IMR-90 (cell line): ENCODE measurements around the gene PEX14. TPM values are rescaled to one million over a fixed set of nuclear protein-coding genes. Genes with fewer than 3 reads are reported as not detected.

Experiments used
- ATAC-seq: fragments of 200-7000 bp; cut with Tn5 transposase; 2 replicates; pipeline ENCODE4 v1.9.1; 2020; ENCODE audit warnings: low read depth, mild to moderate bottlenecking, moderate library complexity
- BruUV-seq: library from RNA; stranded (reverse); fragments of 400-500 nt; replicated peaks from 2 replicates; lab custom pipeline; 2021; lab: Mats Ljungman, UMichigan
- CTCF ChIA-PET: fragments of 300-600 bp; formaldehyde crosslinking; extraction: SDS; loops from one replicate; lab custom pipeline; 2021; ENCODE audit warnings: antibody characterized with exemption; lab: Yijun Ruan, JAX
- POLR2A ChIA-PET: fragments of 300-600 bp; sonication (Branson Sonifier 250); formaldehyde crosslinking; loops from one replicate; lab custom pipeline; 2022; ENCODE audit warnings: antibody characterized with exemption; ENCODE audit not compliant: unreplicated experiment; lab: Charles Lee
- DNase-seq: peaks from one replicate; pipeline ENCODE4 v3.0.0; 2013
- H2AFZ ChIP-seq: replicated peaks from 2 replicates; pipeline ENCODE3; 2013; ENCODE audit warnings: low read length, mild to moderate bottlenecking; ENCODE audit not compliant: poor library complexity
- H2AK5ac ChIP-seq: 2 replicates; pipeline ENCODE4 v1.6.1; 2013; ENCODE audit warnings: low read depth, low read length, inconsistent platforms
- H2AK9ac ChIP-seq: replicated peaks from 2 replicates; pipeline ENCODE3; 2013; ENCODE audit warnings: mild to moderate bottlenecking, low read depth, low read length, moderate library complexity; ENCODE audit not compliant: poor library complexity
- H2BK120ac ChIP-seq: 2 replicates; pipeline ENCODE4 v1.6.1; 2013; ENCODE audit warnings: low read depth, low read length, inconsistent platforms
- H2BK15ac ChIP-seq: 3 replicates; pipeline ENCODE4 v1.6.1; 2013; ENCODE audit warnings: low read depth, low read length, inconsistent platforms
- H2BK20ac ChIP-seq: 2 replicates; pipeline ENCODE4 v1.6.1; 2013; ENCODE audit warnings: low read depth, mild to moderate bottlenecking, inconsistent platforms, low read length, moderate library complexity
- H2BK5ac ChIP-seq: 2 replicates; pipeline ENCODE4 v1.6.1; 2013; ENCODE audit warnings: mild to moderate bottlenecking, low read depth, low read length, inconsistent platforms; ENCODE audit not compliant: poor library complexity, severe bottlenecking
- H3K14ac ChIP-seq: replicated peaks from 2 replicates; pipeline ENCODE4 v1.6.1; 2013; ENCODE audit warnings: low read depth, low read length, inconsistent platforms
- H3K18ac ChIP-seq: 2 replicates; pipeline ENCODE4 v1.6.1; 2013; ENCODE audit warnings: low read depth, low read length, control low read depth
- H3K23ac ChIP-seq: 2 replicates; pipeline ENCODE4 v1.6.1; 2013; ENCODE audit warnings: low read depth, low read length, inconsistent platforms
- H3K27ac ChIP-seq: 2 replicates; pipeline ENCODE4 v1.5.1; 2013; ENCODE audit warnings: mild to moderate bottlenecking, control low read depth, low read length; ENCODE audit not compliant: insufficient read depth
- H3K27me3 ChIP-seq: 2 replicates; pipeline ENCODE4 v1.6.1; 2013; ENCODE audit warnings: low read length; ENCODE audit not compliant: control insufficient read depth, insufficient read depth
- H3K36me3 ChIP-seq: 2 replicates; pipeline ENCODE4 v1.6.1; 2013; ENCODE audit warnings: low read length, mixed read lengths; ENCODE audit not compliant: control insufficient read depth, insufficient read depth
- H3K4ac ChIP-seq: 2 replicates; pipeline ENCODE4 v1.6.1; 2013; ENCODE audit warnings: low read depth, low read length, inconsistent platforms
- H3K4me1 ChIP-seq: 2 replicates; pipeline ENCODE4 v1.6.1; 2013; ENCODE audit warnings: low read length, mixed read lengths; ENCODE audit not compliant: control insufficient read depth, insufficient read depth
- H3K4me2 ChIP-seq: 2 replicates; pipeline ENCODE4 v1.6.1; 2013; ENCODE audit warnings: low read depth, mild to moderate bottlenecking, control low read depth, low read length, moderate library complexity
- H3K4me3 ChIP-seq: 2 replicates; pipeline ENCODE4 v1.5.1; 2013; ENCODE audit warnings: low read depth, mild to moderate bottlenecking, control low read depth, low read length, moderate library complexity; ENCODE audit not compliant: insufficient read depth
- H3K56ac ChIP-seq: 2 replicates; pipeline ENCODE4 v1.6.1; 2013; ENCODE audit warnings: low read length, inconsistent platforms; ENCODE audit not compliant: insufficient read depth; ENCODE audit errors: extremely low read depth
- H3K79me1 ChIP-seq, 2 experiments: 2 replicates each; pipeline ENCODE4 v1.6.1; 2013; ENCODE audit warnings: low read length in 2 of 2, inconsistent platforms in 1 of 2, low read depth in 1 of 2
- H3K9ac ChIP-seq: 2 replicates; pipeline ENCODE4 v1.6.1; 2013; ENCODE audit warnings: low read depth, low read length, control low read depth
- H3K9me1 ChIP-seq: 2 replicates; pipeline ENCODE4 v1.6.1; 2013; ENCODE audit warnings: low read length, inconsistent platforms; ENCODE audit not compliant: insufficient read depth
- H3K9me3 ChIP-seq: 2 replicates; pipeline ENCODE4 v1.6.1; 2013; ENCODE audit warnings: low read length; ENCODE audit not compliant: control insufficient read depth, insufficient read depth
- H4K20me1 ChIP-seq: 2 replicates; pipeline ENCODE4 v1.6.1; 2013; ENCODE audit warnings: low read length, inconsistent platforms; ENCODE audit not compliant: insufficient read depth
- H4K5ac ChIP-seq: 2 replicates; pipeline ENCODE4 v1.6.1; 2013; ENCODE audit warnings: mild to moderate bottlenecking, low read depth, low read length, control low read depth
- H4K8ac ChIP-seq, 2 experiments: 2 replicates each; pipeline ENCODE4 v1.6.1; 2013; ENCODE audit warnings: low read depth in 2 of 2, low read length in 2 of 2, control low read depth in 1 of 2, inconsistent platforms in 1 of 2
- H4K91ac ChIP-seq: 2 replicates; pipeline ENCODE4 v1.6.1; 2013; ENCODE audit warnings: low read depth, low read length, inconsistent platforms; ENCODE audit not compliant: insufficient read depth
- BHLHE40 ChIP-seq: fragments of 150-350 bp; IDR thresholded peaks from 2 replicates; pipeline ENCODE4 v1.6.1; 2016; ENCODE audit warnings: mild to moderate bottlenecking, low read depth, low read length
- CEBPB ChIP-seq: IDR thresholded peaks from 2 replicates; pipeline ENCODE4 v1.6.1; 2012; ENCODE audit warnings: low read depth, low read length, improper control_type of control experiment
- CHD1 ChIP-seq: IDR thresholded peaks from 2 replicates; pipeline ENCODE4 v1.6.1; 2012; ENCODE audit warnings: low read depth, low read length, improper control_type of control experiment
- CTCF ChIP-seq: conservative IDR thresholded peaks from 2 replicates; pipeline ENCODE4 v1.5.1; 2012; ENCODE audit warnings: mild to moderate bottlenecking, low read depth, low read length, improper control_type of control experiment
- ELK1 ChIP-seq: fragments of 150-350 bp; IDR thresholded peaks from 2 replicates; pipeline ENCODE4 v1.6.1; 2016; ENCODE audit warnings: low read depth, mild to moderate bottlenecking, low read length, moderate library complexity, borderline replicate concordance
- FOS ChIP-seq: fragments of 150-350 bp; IDR thresholded peaks from 2 replicates; pipeline ENCODE4 v1.6.1; 2016; ENCODE audit warnings: low read depth, low read length
- MAFK ChIP-seq: IDR thresholded peaks from 2 replicates; pipeline ENCODE4 v1.6.1; 2012; ENCODE audit warnings: low read depth, low read length, improper control_type of control experiment
- MAZ ChIP-seq: IDR thresholded peaks from 2 replicates; pipeline ENCODE4 v1.6.1; 2012; ENCODE audit warnings: low read depth, mild to moderate bottlenecking, low read length, improper control_type of control experiment, moderate library complexity, borderline replicate concordance
- MXI1 ChIP-seq: IDR thresholded peaks from 2 replicates; pipeline ENCODE4 v1.6.1; 2012; ENCODE audit warnings: low read depth, mild to moderate bottlenecking, low read length, moderate library complexity, borderline replicate concordance
- NFE2L2 ChIP-seq: fragments of 150-350 bp; IDR thresholded peaks from 2 replicates; pipeline ENCODE4 v1.6.1; 2016; ENCODE audit warnings: low read depth, mild to moderate bottlenecking, low read length
- POLR2A ChIP-seq: IDR thresholded peaks from 2 replicates; pipeline ENCODE4 v1.6.1; 2012; ENCODE audit warnings: mild to moderate bottlenecking, low read depth, low read length
- RAD21 ChIP-seq: IDR thresholded peaks from 2 replicates; pipeline ENCODE4 v1.6.1; 2012; ENCODE audit warnings: low read length, improper control_type of control experiment
- RCOR1 ChIP-seq: IDR thresholded peaks from 2 replicates; pipeline ENCODE4 v1.6.1; 2012; ENCODE audit warnings: mild to moderate bottlenecking, low read length, improper control_type of control experiment; ENCODE audit not compliant: insufficient replicate concordance
- RFX5 ChIP-seq: IDR thresholded peaks from 2 replicates; pipeline ENCODE4 v1.8.0; 2012; ENCODE audit warnings: low read depth, mild to moderate bottlenecking, low read length, moderate library complexity
- SMC3 ChIP-seq: fragments of 150-350 bp; IDR thresholded peaks from 2 replicates; pipeline ENCODE4 v1.6.1; 2016; ENCODE audit warnings: low read depth, mild to moderate bottlenecking, antibody characterized with exemption, low read length, moderate library complexity
- USF2 ChIP-seq: fragments of 150-350 bp; IDR thresholded peaks from 2 replicates; pipeline ENCODE4 v1.6.1; 2017; ENCODE audit warnings: mild to moderate bottlenecking, antibody characterized with exemption, low read length, low read depth
- WGBS, 2 experiments: methylation state at CpG; one replicate each; pipeline versions ENCODE4 v1.1.5 to v1.1.7; 2013; ENCODE audit warnings: missing lambda C conversion rate in 2 of 2; ENCODE audit not compliant: insufficient read length in 1 of 2; ENCODE audit errors: extremely low coverage in 2 of 2; 5-methylcytosine and 5-hydroxymethylcytosine counted together
- dilution Hi-C: fragments of 300-500 bp; cut with HindIII; formaldehyde crosslinking; loops from one replicate; pipeline ENCODE4 v1.14.3; 2018; ENCODE audit warnings: low sequenced_read_pairs; ENCODE audit not compliant: unreplicated experiment
- in situ Hi-C: fragments of 300-500 bp; cut with MboI; formaldehyde crosslinking; loops from 3 replicates; pipeline ENCODE4 v1.14.3; 2019; ENCODE audit warnings: low sequenced_read_pairs, inconsistent platforms, mixed read lengths
- intact Hi-C: fragments of 100-400 bp; cut with micrococcal nuclease; formaldehyde crosslinking; loops from 2 replicates; pipeline ENCODE4 v1.10.0; 2022
- polyA plus RNA-seq, 3 experiments: library from polyadenylated mRNA; depleted of rRNA; stranded (reverse); fragments of >200 nt; gene quantifications; 2 replicates each; pipeline ENCODE4 v1.2.3, GENCODE V29; 2012; ENCODE audit warnings: low replicate concordance in 1 of 3
- total RNA-seq: library from RNA; depleted of rRNA; stranded (reverse); fragments of >200 nt; gene quantifications from 2 replicates; pipeline ENCODE4 v1.2.3, GENCODE V29; 2012

Gene PEX14
- total and polyA plus RNA-seq, 2 of the 4 experiments (the other 2 are of a cell fraction), result 9.5 to 22.5 TPM

- Histone ChIP-seq H3K9me3 (peaks cover 3% of the 10 kb centered on the region; the same call in 1 of the 2 replicates), H4K8ac (no peak overlapping the region), H3K27ac (no peak overlapping the region), H4K20me1 (no peaks in the 10 kb centered on the region), H2AFZ (no peak overlapping the region), H2BK20ac (no peak overlapping the region), H3K23ac (no peak overlapping the region), H3K79me1 (no peaks in the 10 kb centered on the region), H3K4me3 (no peak overlapping the region), H2BK120ac (no peak overlapping the region), H2BK5ac (no peak overlapping the region), H2BK15ac (no peak overlapping the region), H2AK5ac (no peak overlapping the region), H3K9me1 (0 out of 2 replicates have a peak, but pooled peaks cover 3% of the 10 kb centered on the region), H3K56ac (no peak overlapping the region), H2AK9ac (no peak overlapping the region), H3K18ac (no peak overlapping the region), H3K27me3 (peaks cover 8% of the 10 kb centered on the region; the same call in 1 of the 2 replicates), H4K91ac (no peak overlapping the region), H3K14ac (no peak overlapping the region), H3K4me2 (no peak overlapping the region), H3K36me3 (no peaks in the 10 kb centered on the region), H3K9ac (no peak overlapping the region), H4K5ac (no peak overlapping the region), H3K4me1 (no peaks in the 10 kb centered on the region), H3K4ac (no peak overlapping the region)
- DNase-seq (no peak), ATAC-seq (no peak)
- intact Hi-C loops, result no loop called here
- 93% methylated on average over 6 of the region's 24 CpGs; no CpG with 5 or more reads in 1 of the 2 experiments for WGBS, 2 experiments
- in situ Hi-C loops, result no loop called here
- BruUV-seq, result no TSS peak
- CTCF ChIA-PET, result no interaction called here
- TF ChIP-seq SMC3, result no peak
- TF ChIP-seq CEBPB, result no peak
- no peak for TF ChIP-seq BHLHE40
- no peak for TF ChIP-seq RCOR1
- no peak for TF ChIP-seq MXI1
- no peak for TF ChIP-seq FOS
- TF ChIP-seq CHD1, result no peak
- no peak for TF ChIP-seq USF2
- TF ChIP-seq MAFK, result no peak
- TF ChIP-seq CTCF, result no peak
- TF ChIP-seq NFE2L2, result no peak
- TF ChIP-seq RAD21, result no peak
- TF ChIP-seq ELK1, result no peak
- no peak for TF ChIP-seq POLR2A
- no peak for TF ChIP-seq RFX5
- no peak for TF ChIP-seq MAZ
- dilution Hi-C loops, result no loop called here
- POLR2A ChIA-PET, result no interaction called here
Observed at GRCh38 chr1:10641976-10642375, 167.2 kb downstream of the PEX14 start.
